GM19239 (cell line): ENCODE data around the gene MPDZ.

Experiments used
- DNase-seq: peaks from one replicate; pipeline ENCODE4 v3.0.0; 2011; ENCODE audit warnings: low spot score; ENCODE audit not compliant: insufficient read length
- FAIRE-seq: peaks from 2 replicates; lab custom pipeline; 2011; peaks lifted over from hg19 to GRCh38; lab: Jason Lieb, UNC

Gene MPDZ

GRCh38 chr9:13109781-13110180 is 169.7 kb downstream of the MPDZ start:
- no peak for FAIRE-seq

GRCh38 chr9:13107008-13107407 is 172.5 kb downstream of the MPDZ start:
- no peak for DNase-seq
- FAIRE-seq, result no peak

More at GRCh38 chr9:13109781-13110180, 169.7 kb downstream of the MPDZ start:
- no peak for DNase-seq

- DNase-seq, result no peak
Observed at GRCh38 chr9:13100914-13101572, 178.4 kb downstream of the MPDZ start.

GRCh38 chr9:13095056-13095455 is 184.4 kb downstream of the MPDZ start:
- DNase-seq, result no peak
- no peak for FAIRE-seq

More at GRCh38 chr9:13100914-13101572, 178.4 kb downstream of the MPDZ start:
- FAIRE-seq, result no peak

- no peak for FAIRE-seq
- no peak for DNase-seq
Observed at GRCh38 chr9:13090628-13091027, 188.9 kb downstream of the MPDZ start.

GRCh38 chr9:13089666-13090065 is 189.8 kb downstream of the MPDZ start:
- DNase-seq (no peak), FAIRE-seq (no peak)

- DNase-seq (peak; percentile 9), FAIRE-seq (no peak)
Observed at GRCh38 chr9:13088720-13089427, 190.6 kb downstream of the MPDZ start.

GRCh38 chr9:13083963-13084528 is 195.4 kb downstream of the MPDZ start:
- FAIRE-seq, result no peak
- DNase-seq, result no peak

- no peak for FAIRE-seq
- no peak for DNase-seq
Observed at GRCh38 chr9:13083366-13083765, 196.1 kb downstream of the MPDZ start.

GRCh38 chr9:13082796-13083195 is 196.7 kb downstream of the MPDZ start:
- FAIRE-seq (no peak), DNase-seq (no peak)

- DNase-seq (no peak), FAIRE-seq (no peak)
Observed at GRCh38 chr9:13078164-13078563, 201.3 kb downstream of the MPDZ start.

- DNase-seq, result no peak
- FAIRE-seq, result no peak
Observed at GRCh38 chr9:13076616-13077015, 202.9 kb downstream of the MPDZ start.

GRCh38 chr9:13071921-13072320 is 207.6 kb downstream of the MPDZ start:
- no peak for FAIRE-seq
- DNase-seq, result no peak

GRCh38 chr9:13070612-13071595 is 208.6 kb downstream of the MPDZ start:
- FAIRE-seq (no peak), DNase-seq (no peak)

GRCh38 chr9:13069498-13069897 is 210.0 kb downstream of the MPDZ start:
- no peak for FAIRE-seq
- no peak for DNase-seq

GRCh38 chr9:13064676-13065075 is 214.8 kb downstream of the MPDZ start:
- no peak for DNase-seq

GRCh38 chr9:13063880-13064459 is 215.5 kb downstream of the MPDZ start:
- no peak for FAIRE-seq

More at GRCh38 chr9:13064676-13065075, 214.8 kb downstream of the MPDZ start:
- no peak for FAIRE-seq

GRCh38 chr9:13061390-13061789 is 218.1 kb downstream of the MPDZ start:
- DNase-seq (no peak), FAIRE-seq (no peak)

More at GRCh38 chr9:13063880-13064459, 215.5 kb downstream of the MPDZ start:
- DNase-seq, result no peak
